ENCODE data around the gene DEFB127.

GRCh38 chr20:152131-152530 lies 5.1 kb upstream of the DEFB127 start:
- TF ChIP-seq SUZ12 (IDR thresholded peaks at IDR 0.05; ENCODE audit: extremely low read depth, insufficient read depth, insufficient read length) (no peak), ZNF274 (IDR thresholded peaks at IDR 0.05; ENCODE audit: low read depth, low read length) (no peak)
